SU-DHL-6 (cell line): Measurements from ENCODE around the gene MAP2K2.

Experiments used
- EZH2phosphoT487 ChIP-seq: fragments of 200-600 bp; sonication (generic), shearing (Covaris generic); conservative IDR thresholded peaks from 2 replicates; pipeline ENCODE4 v1.6.1; 2018; ENCODE audit warnings: mild to moderate bottlenecking, antibody characterized with exemption, low read length, moderate library complexity, mixed read lengths
- TF ChIP-seq, protein P1 (sequence below): fragments of 200-600 bp; sonication (generic); IDR thresholded peaks from one replicate; pipeline ENCODE4 v1.5.1; 2017; ENCODE audit warnings: antibody characterized with exemption, mild to moderate bottlenecking, low read length, moderate library complexity; ENCODE audit not compliant: insufficient read depth, poor library complexity, severe bottlenecking

DNA sequence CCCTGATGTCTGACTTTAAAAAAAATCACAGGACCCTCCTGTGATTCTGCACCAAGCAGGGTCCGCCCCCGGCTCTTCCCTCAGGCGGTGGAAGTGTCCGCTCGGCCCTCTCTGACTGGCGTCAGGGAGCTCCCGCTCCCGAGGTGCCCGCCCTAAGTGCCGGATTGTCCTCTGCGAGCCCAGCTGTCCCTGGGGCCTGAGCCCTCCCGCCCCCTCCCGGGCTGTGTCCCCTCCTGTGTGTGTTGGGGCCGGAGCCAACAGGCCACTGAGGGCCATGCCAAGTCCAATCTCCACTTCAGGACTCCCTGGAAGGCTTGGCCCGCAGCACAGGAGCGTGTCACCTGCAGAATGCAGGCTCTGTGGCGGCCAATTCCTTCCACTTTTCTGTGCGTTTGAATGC lies 25.4 kb downstream of the MAP2K2 start:
- TF ChIP-seq, protein P1, sequence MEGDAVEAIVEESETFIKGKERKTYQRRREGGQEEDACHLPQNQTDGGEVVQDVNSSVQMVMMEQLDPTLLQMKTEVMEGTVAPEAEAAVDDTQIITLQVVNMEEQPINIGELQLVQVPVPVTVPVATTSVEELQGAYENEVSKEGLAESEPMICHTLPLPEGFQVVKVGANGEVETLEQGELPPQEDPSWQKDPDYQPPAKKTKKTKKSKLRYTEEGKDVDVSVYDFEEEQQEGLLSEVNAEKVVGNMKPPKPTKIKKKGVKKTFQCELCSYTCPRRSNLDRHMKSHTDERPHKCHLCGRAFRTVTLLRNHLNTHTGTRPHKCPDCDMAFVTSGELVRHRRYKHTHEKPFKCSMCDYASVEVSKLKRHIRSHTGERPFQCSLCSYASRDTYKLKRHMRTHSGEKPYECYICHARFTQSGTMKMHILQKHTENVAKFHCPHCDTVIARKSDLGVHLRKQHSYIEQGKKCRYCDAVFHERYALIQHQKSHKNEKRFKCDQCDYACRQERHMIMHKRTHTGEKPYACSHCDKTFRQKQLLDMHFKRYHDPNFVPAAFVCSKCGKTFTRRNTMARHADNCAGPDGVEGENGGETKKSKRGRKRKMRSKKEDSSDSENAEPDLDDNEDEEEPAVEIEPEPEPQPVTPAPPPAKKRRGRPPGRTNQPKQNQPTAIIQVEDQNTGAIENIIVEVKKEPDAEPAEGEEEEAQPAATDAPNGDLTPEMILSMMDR = no peak
- TF ChIP-seq EZH2phosphoT487 = no peak
